NCI-H226 (cell line): ENCODE measurements around the gene NBEA.
A peak's percentile ranks its signal among the peaks of the same experiment; 100 is the strongest.

Experiments used
- DNase-seq: peaks from one replicate; pipeline ENCODE4 v3.0.0-alpha.2; 2015

NBEA gene

DNA sequence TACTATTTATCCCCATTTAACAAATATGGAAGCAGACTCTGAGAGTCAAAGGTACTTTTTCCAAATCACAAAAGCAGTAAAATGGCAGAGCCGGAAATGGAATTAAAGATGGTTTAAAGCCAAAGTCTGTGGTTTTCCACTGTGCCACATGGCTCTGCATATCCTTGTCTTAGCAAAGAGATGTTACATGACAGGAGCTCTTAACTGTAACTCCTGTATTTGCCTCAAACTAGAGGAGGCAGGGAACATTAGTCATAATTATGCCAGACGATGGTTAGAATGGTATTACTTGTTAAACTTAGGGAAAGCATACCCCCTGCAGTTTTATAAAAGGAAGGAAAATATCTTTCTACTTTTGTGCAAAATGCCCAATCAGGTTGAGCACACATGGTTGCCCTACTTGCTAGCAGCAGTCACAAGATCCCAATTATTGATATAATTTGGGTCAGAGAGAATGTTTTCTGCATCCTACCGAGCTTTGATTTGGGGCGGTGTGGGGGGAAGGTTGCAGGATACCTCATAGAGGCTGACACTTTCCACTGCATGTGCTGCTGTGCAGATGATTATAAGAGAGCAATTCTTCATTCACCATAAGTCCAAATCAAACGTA is 576.4 kb downstream of the NBEA start:
- no peak for DNase-seq

DNA sequence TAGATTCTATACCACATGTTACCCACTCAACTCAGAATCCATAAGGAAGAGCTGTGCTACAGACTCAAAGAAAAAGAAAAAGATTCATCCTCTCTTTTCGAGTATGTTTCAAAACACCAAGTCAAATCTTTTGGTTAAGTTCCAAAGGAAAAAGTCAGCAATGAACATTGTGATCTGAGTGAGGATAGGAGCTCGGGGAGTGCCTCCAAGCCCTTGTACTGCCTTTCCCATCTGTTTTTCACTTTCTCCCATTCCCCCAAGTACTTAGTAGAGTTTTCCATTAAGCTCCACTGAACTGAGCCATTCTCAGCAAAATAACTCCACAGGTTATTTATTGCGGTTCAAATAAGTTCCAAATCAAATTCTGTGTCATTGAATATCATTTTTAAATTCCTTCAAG is 582.1 kb downstream of the NBEA start:
- DNase-seq = no peak

DNA sequence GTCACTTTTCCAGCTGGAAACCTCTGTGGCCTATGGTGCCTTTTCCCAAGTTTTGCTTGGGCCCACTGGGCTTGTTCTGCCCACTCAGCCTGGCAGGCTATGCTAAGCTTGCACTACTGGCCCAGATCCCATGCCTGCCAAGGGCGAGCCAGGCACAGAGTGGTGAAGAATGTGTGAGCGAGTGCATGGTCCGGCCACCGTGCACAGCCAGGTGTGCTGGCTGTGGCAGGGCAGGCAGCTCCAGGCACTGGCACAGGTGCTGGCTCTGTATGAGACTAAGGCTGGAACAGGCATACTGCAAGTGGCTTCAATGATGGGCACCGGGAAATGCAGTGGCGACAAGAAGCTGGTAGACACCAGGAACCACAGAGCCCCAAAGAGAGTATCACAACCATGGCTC is 584.5 kb downstream of the NBEA start:
- DNase-seq = no peak

DNA sequence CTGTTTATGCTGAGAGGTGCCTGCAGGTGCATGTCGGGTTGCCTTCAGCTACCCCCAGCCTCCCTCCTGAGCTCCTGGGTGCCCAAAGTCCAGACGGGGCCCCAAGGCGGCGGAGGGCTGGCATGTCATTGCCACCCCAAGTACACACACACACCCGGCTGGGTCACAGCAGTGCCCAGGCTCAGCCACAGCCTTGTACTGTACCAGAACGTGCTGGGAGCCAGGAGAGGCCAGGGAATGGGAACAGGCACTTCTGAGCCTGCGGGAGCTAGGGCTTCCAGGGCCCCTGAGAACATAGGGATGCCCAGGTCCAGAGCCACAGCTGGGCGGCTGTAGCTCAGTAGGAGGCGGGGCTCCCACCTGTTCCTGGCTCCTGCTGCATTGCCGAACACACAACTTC is 585.4 kb downstream of the NBEA start:
- no peak for DNase-seq

DNA sequence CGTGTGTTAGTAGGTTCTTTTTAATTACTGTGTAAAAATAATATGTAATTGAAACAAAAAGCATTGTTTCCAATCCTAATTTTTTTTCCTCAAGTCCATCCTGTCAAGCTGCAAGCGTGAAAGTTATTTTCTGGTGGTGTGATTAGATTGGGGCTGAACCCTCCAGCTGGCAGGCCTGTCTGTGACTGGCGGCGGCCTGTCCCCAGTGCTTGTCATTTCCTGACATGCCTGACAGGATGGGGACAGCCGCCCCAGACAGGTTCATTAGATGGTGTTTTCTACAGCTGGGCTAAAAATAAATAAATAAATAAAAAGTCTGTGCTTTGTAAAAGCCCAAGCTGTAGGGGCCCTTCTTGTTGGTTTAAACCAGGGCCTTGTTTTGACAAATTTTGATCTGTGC is 588.1 kb downstream of the NBEA start:
- no peak for DNase-seq

DNA sequence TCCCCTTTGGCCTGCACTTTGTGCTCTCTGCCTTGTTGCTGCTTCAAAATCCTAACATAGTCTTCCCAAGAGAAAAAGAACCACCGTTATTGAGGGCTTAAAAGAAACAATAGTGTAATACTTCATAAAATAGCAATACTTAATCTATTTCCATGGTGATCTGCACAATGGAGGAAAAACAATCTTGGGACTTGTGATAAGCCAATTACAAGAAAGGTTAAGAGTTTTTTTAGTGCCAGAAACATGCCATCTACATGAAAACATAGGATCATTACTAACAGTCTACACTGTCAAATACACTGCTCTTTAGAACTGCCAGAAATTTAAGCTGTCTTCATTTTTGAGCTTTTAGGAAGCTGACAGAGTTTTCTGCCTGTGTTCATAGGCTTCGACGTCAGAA is 588.5 kb downstream of the NBEA start:
- no peak for DNase-seq

DNA sequence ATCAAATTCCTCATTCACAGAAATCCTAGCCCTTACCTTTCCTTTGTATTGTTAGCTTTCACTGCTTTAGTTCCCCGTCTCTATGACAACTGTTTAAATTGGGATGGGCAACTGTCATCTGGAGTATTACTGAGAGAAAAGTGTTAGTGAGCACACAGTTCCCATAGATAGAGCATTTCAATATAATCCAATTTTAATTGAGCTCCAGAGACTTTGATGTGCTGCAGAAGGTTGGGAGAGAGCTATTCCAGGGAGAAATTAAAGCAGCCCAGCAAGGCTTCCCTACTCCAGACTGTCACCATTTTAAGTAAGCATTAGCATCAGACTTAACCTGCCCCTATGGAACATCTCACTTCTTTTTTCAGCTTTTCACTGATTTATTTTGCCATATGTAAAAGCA is 589.5 kb downstream of the NBEA start:
- DNase-seq = no peak

DNA sequence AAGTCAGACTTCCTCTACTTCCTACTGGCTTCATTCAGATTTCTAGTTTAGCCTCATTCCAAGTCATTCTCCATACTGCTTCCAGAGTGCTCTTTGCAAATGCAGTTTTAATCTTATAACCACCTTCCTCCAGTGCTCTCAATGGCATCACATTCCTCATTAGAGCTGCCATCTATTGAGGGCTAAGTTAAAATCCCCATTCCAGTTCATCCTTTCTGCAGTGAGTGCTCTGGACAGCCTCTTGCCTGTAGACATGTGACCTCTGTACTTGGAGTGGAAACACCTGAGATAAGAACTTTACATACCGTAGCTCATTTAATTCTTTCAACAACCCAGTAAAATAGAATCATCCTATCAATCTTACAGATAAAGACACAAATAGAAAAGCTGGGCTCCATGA is 592.3 kb downstream of the NBEA start:
- DNase-seq = no peak

DNA sequence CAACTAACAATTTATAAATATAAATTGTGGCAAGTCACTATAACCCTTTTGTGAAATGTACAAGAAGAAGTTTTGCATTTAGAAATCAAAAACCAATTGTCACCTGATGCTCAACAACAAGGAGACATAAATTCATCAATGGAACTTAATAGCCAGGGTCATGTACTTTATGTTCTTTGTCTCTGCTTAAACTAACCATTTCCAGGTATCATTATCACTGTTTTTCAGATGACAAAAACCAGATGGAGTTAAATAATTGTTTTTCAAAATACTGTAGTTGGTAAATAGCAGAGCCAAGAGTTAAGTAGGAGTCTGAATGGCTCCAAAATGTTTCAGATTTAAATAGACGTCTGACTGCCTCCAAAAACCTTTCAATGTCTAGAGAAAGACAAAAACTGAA is 606.7 kb downstream of the NBEA start:
- DNase-seq = no peak

DNA sequence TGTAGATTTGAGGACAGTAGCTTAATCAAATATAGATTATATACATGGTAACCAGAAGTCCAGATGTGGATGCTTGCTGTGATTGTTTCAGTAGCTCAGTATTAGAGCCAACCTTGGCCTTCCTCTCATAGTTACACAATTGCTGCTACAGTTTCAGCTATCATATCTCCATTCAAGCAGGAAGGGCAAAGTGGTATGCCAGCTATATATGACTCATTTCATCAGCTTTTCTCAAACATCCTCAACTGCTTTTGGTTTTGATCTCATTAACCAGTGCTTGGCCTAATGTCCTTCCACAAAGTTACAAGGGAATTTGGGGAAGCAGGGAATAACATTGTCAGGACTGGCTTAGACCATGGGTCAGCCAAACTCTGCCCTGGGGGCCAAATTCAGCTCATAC is 607.4 kb downstream of the NBEA start:
- peak; percentile 58 for DNase-seq

DNA sequence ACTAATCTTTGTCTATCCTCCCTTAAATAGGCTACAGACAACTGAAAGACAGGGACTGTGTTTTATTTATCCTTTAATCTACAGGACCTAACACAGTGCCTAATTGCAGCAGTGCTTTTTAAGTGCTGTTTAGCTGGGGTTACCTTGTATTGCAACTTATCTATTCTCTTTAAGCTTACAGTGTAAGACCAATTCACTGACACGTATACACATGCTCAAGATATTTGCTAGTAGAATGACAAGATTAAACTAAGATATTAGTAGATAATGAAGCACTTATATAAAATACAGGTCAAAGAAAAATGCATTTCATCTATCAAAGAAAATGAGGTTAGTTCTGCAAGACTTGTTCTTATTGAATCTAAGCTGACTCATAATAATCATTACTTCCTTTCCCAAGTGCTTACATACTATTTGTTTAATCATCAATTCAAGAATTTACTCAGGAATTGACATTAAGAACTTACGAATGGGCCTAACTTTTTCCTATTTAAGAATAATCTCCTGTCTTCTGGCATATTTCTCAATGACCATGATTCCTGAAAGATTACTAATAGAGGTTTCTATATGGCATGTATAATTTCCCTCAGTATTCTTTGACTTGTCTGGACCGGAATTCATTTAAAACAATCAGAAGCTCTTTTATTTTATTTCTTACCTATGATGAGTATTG is 610.2 kb downstream of the NBEA start:
- no peak for DNase-seq

DNA sequence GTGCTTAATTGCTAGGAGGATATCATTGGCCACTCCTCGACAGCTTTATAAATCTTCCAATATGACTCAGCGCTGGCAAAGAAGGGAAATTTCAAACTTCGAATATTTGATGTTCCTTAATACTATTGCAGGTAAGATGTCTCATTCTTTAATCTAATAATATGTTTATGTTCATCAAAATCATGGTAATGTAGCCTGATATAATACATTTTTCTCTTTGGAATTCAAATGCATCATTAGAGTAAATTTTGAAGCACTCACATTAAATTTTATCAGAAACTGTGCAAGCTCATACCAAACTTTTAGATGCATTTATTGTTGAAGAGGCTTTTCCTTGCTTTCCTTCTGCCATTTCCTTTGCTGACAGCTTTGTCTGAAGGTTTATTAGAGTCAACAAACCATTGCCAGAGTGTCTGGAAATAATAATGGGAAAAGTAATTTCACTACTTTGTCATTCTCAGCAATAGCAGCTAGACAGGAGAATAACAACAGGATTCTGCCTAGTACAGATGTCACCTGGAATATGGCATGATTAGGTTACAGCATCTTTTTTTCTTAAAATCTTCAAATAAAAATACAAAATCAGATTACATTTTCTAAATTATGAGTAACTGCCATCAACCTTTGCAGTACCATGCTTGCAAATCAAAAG is 613.0 kb downstream of the NBEA start:
- DNase-seq = no peak

DNA sequence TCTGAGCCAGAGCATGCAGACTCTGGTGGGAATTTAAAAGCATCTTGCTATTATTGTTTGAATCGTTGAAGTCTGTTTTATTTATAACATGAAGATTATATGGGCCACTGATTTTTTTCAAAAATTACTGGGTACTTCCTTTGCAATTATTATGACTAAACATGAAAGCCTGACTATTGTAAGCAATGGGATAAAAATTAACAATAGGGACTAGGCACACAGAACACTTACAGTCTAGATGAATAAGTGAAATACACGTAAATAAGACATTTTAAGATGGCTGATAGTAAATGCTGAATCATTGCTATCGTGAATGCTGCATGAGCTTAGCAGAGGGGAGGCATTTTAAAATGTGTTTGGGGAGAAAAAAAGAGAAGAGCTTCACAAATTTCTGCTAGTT is 615.4 kb downstream of the NBEA start:
- DNase-seq = no peak

DNA sequence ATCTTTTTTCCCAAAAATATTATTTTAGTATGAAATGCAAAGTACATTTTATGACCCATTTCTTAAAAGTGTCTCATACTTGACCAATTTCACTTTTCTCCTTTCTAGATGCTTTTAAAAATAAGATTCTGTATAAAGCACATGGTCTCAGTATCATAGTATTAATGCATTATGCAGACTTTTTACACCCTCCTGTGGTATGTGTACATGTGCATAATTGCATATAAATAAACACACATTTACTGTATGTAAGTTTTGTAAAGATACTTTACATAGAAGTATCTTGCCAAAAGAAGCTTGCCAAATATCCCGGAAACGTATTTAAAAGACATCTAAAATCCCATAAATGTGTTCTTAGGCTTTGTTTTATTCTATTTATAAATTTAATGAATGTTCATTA is 619.5 kb downstream of the NBEA start:
- DNase-seq = no peak

DNA sequence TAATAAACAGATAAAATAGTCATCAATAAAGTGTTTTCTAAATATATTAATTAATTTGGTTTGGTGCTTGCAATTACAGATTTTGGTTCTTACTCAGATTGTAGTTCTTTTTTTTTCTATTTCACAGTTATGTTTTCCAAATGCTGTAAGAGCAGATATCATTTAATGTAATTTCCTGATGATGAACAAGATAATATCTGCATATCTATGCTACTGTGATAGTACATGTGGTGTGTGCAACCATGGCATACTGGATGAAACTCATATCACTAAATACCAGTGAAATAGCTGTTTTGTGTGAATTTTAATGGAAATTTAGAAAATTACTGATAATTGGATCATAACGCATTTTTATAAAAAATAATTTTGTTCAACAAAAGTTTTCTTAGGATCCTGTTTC is 623.2 kb downstream of the NBEA start:
- no peak for DNase-seq

DNA sequence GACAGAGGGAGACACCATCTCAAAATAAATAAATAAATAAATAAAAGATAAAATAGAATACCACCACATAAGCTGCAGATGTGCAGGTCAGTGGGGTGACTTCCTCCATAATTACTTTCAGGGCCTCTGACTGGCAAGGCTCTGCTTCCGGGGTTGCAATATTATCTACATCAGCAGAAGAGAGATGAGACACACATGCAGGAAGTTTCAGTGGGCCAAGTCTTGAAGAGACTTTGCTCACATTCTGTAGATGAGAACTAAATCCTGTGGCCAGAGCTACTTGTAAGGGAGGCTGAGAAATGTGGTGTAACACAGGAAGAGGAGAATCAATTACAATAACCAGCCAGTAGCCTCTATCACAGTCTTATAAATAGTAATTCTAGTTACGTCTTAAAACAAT is 624.3 kb downstream of the NBEA start:
- DNase-seq = no peak

DNA sequence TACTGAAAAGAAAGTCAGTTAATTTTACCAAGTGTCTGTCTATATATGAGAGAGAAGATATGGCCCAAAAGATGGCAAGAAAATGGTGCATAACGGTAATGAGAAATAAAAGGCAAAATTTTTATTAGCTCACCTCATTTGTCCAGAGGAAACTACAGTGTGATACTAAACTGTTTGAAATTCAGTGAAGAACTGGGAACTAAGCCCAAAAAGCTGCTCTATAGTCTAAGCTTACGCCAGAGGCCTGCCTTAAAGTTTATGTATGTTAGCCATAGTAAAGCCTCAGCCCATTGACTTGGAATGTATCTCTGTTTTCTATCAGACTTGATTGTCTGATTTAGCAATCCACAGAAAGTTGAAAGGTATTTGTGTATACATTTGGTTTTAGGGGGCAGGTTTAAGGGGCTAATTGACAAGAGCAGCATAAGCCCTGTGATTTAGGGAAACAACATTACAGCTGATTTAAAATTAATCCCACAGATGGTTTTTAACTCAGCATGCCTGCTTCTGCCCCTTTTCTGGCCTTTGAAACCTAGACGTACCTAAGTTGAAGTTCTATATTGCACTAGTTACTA is 625.4 kb downstream of the NBEA start:
- DNase-seq = no peak

DNA sequence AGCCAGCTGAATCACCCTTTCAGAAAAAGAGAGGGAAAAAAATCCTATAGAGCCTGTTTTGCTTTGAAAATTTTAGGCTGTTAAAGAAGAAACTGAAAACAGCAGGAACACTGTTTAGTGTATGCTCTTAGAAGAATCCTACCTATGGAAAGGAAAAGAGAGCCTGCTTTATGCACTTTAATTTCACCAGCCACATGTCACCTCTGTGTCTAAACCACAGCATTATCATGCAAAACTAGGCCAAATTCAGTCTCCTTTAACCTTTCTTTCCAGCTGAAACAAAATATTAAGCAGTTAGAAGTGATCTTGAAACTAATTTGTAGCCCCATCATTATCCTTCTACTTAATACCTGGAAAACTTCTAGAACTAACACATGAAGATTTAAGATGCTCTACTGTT is 631.6 kb downstream of the NBEA start:
- no peak for DNase-seq

DNA sequence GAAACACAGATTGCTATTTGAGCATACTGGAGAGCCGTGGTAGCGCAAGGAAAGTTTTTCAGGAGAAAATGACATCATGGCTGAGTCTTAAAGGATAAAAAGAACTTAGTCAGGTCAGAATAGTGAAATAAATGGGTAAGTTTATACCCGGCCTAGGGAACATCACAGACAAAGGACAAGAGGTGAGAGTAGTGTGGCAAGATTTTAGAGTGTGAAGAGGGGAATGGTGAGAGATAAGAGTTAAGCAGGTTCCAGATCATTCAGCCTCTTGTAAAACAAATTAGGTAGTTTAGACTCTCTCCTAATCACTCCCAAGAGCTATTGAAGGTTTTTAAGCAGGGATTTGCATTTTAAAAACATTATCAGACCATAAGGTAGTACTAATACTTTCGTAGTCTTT is 650.4 kb downstream of the NBEA start:
- no peak for DNase-seq

DNA sequence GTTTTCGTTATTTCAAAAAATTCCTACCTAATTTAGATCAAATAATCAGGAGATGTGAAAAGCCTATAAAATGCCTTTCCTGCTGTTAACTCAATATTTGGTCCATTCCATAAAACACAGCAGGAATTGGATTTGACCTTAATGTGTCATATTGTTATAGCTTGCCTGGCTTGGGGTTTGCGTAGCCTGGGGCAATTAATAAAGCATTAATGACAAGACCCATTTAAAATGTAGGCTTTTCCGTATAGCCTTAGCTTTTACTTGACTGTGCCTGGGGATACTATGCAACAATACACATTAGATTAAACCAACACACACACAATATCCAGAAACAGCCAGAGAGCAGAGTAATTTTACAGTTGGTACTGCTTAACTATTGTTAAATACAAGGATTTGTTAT is 651.6 kb downstream of the NBEA start:
- no peak for DNase-seq

DNA sequence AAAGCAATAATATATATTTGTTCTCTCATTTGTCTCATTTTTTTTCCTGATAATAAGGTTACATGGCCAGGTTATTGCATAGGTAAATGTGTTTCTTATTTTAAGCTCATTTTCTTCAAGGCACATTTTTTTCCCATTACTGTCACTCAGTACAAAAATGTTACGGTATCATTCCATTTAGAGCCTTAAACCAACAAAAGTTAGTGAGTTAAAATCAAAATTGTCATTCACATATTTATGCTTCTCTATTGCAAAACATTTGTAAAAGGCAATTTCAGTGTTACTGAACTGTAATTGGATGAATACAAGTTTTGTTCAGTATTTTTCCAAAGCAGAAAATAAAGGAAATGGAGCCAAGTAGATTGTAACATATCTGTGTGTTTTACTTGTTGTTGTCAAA is 652.0 kb downstream of the NBEA start:
- no peak for DNase-seq

DNA sequence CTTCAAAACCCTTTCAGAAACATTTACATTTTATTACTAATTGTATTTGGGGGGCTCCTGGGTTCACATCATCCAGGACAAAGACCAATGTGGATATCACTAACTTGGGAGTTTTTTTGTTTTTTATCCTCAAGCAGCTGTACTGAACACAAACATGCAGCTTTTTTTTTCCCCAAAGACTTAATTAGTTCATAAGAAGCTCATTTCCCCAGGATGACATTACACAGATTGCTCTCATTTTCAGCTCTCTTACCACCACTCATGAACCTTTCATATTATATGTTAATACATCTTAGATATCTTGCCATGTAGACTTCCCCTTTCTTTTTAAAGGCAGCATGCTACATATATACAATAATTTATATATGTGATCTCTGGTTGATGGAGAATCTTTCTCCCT is 653.1 kb downstream of the NBEA start:
- no peak for DNase-seq

DNA sequence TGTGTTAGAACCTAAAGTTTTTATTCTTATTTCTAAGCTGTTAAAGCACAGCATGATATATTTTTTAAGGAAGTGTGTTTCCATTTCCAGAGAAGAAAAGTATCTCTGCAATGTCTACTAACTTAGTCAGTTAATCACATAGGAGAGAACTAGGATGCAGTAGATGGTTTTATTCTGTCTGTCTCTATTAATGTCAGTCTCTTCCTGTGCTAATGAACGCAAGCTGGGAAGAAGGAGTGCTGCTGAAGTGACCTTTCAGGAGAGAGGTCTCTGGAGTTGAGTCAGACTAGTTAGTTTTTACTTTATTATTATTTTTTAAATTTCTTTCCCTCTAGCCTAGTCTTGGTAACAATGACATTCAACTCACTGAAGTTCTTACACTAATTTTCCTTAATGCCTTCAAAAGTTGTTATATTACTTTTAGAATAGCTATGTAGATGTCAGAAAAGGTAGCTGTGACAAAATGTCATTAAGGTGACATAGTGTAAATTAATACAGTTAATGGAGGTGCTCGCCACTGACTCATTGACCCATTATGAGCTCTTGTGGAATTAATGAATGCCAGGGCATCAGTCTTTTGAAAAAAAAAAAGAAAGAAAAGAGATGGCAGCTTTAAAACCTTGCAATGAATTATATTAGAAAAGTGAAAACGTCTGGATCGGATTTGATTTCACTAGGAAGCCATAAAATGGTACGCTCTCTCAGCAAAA is 654.4 kb downstream of the NBEA start:
- no peak for DNase-seq

DNA sequence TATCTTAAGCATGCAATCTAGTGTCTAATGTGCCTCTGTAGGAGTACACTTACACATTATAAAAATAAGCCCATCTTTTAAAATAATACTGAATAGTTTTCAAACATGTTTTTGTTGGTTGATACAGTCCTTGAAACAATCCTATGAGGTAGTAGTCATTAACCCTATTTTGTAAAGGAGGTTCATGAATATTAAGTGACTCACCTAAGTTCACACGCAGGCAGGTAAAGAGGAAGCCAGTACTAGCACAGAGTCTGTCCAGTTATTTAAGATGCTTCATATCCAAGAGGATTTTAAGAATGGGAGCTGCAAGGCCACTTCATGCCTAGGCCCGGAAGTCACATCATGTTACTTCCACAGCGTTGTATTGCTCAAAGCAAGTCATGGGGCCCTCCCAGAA is 655.4 kb downstream of the NBEA start:
- no peak for DNase-seq
